PC-3 (cell line): ENCODE results near the gene DHRS7. TPM values are rescaled to one million over a fixed set of nuclear protein-coding genes. Genes with fewer than 3 reads are reported as not detected.

Source experiments
- ATAC-seq: fragments of 200-7000 bp; cut with Tn5 transposase; 2 replicates; pipeline ENCODE4 v1.9.1; 2020; ENCODE audit warnings: mild to moderate bottlenecking, moderate library complexity
- BruUV-seq: library from RNA; stranded (reverse); fragments of 400-500 nt; replicated peaks from 2 replicates; lab custom pipeline; 2021; lab: Mats Ljungman, UMichigan
- CTCF ChIA-PET: fragments of 300-600 bp; sonication (Branson Sonifier 250); formaldehyde crosslinking; loops from one replicate; lab custom pipeline; 2022; ENCODE audit warnings: antibody characterized with exemption; lab: Charles Lee
- POLR2A ChIA-PET: fragments of 300-600 bp; sonication (Branson Sonifier 250); formaldehyde crosslinking; loops from one replicate; lab custom pipeline; 2022; ENCODE audit warnings: antibody characterized with exemption; ENCODE audit not compliant: unreplicated experiment; lab: Charles Lee
- DNase-seq: peaks from one replicate; pipeline ENCODE4 v3.0.0-alpha.2; 2015
- H2AFZ ChIP-seq: fragments of 300-600 bp; sonication (generic); 2 replicates; pipeline ENCODE4 v1.6.0; 2016; ENCODE audit warnings: antibody characterized with exemption, low read length
- H3F3A ChIP-seq: fragments of 300-600 bp; sonication (generic); one replicate; pipeline ENCODE4 v1.6.0; 2017; ENCODE audit warnings: antibody characterized with exemption, low read length, control low read depth, mild to moderate bottlenecking; ENCODE audit not compliant: unreplicated experiment
- H3K27ac ChIP-seq: fragments of 300-600 bp; sonication (generic); 2 replicates; pipeline ENCODE4 v1.5.1; 2016; ENCODE audit warnings: mild to moderate bottlenecking, low read length
- H3K27me3 ChIP-seq: fragments of 300-600 bp; sonication (generic); 2 replicates; pipeline ENCODE4 v1.6.1; 2016; ENCODE audit warnings: low read length, mixed read lengths
- H3K36me3 ChIP-seq: fragments of 300-600 bp; sonication (generic); 2 replicates; pipeline ENCODE4 v1.6.1; 2016; ENCODE audit warnings: low read depth, mixed run types, low read length, mixed read lengths
- H3K4me1 ChIP-seq: fragments of 300-600 bp; sonication (generic); 2 replicates; pipeline ENCODE4 v1.5.1; 2016; ENCODE audit warnings: low read length; ENCODE audit not compliant: insufficient read depth
- H3K4me2 ChIP-seq: fragments of 300-600 bp; sonication (generic); 2 replicates; pipeline ENCODE4 v1.6.0; 2016; ENCODE audit warnings: low read length
- H3K4me3 ChIP-seq: fragments of 300-600 bp; sonication (generic); 2 replicates; pipeline ENCODE4 v1.5.1; 2016; ENCODE audit warnings: mild to moderate bottlenecking, low read length, mixed read lengths
- H3K79me2 ChIP-seq: fragments of 300-600 bp; sonication (generic); 2 replicates; pipeline ENCODE4 v1.6.1; 2017; ENCODE audit warnings: low read length, mixed read lengths
- H3K9ac ChIP-seq: fragments of 300-600 bp; sonication (generic); 2 replicates; pipeline ENCODE4 v1.6.0; 2016; ENCODE audit warnings: mild to moderate bottlenecking, low read length
- H3K9me2 ChIP-seq: fragments of 300-600 bp; sonication (generic); replicated peaks from 2 replicates; pipeline ENCODE4 v1.6.1; 2016; ENCODE audit warnings: mixed run types, low read length, mixed read lengths
- H3K9me3 ChIP-seq: fragments of 300-600 bp; sonication (generic); 2 replicates; pipeline ENCODE4 v1.6.1; 2016; ENCODE audit warnings: low read length, mixed read lengths
- H4K20me1 ChIP-seq: fragments of 300-600 bp; sonication (generic); 2 replicates; pipeline ENCODE4 v1.6.1; 2016; ENCODE audit warnings: low read length, mixed read lengths
- CTCF ChIP-seq: fragments of 300-600 bp; sonication (generic); conservative IDR thresholded peaks from 2 replicates; pipeline ENCODE4 v1.5.1; 2017; ENCODE audit warnings: antibody characterized with exemption, low read depth, mild to moderate bottlenecking, low read length
- EZH2 ChIP-seq: fragments of 300-600 bp; sonication (generic); IDR thresholded peaks from one replicate; pipeline ENCODE4 v1.6.1; 2017; ENCODE audit warnings: antibody characterized with exemption, mild to moderate bottlenecking, low read length; ENCODE audit not compliant: unreplicated experiment
- EZH2phosphoT487 ChIP-seq: fragments of 300-600 bp; sonication (generic); IDR thresholded peaks from 2 replicates; pipeline ENCODE4 v1.6.1; 2018; ENCODE audit warnings: mild to moderate bottlenecking, antibody characterized with exemption, low read length, borderline replicate concordance
- intact Hi-C: fragments of 100-400 bp; cut with micrococcal nuclease; formaldehyde crosslinking; loops from 2 replicates; pipeline ENCODE4 v1.9.0; 2023
- total RNA-seq: library from RNA; depleted of rRNA; stranded (reverse); fragments of >200 nt; gene quantifications from 2 replicates; pipeline ENCODE4 v1.2.3, GENCODE V29; 2014

DHRS7 gene
- total RNA-seq, 1 experiment from 2014 or later = 236 TPM

- no peak overlapping the region for H3K4me2 ChIP-seq
- H3K4me3 ChIP-seq = no peak overlapping the region
- no peak overlapping the region for H3K27ac ChIP-seq
- ATAC-seq (peak; percentile 35), DNase-seq (no peak)
- no peaks in the 10 kb centered on the region for H3K9me3 ChIP-seq
- peak; percentile 49 for TF ChIP-seq CTCF
- TF ChIP-seq EZH2 = no peak
- H3K9ac ChIP-seq = no peak overlapping the region
- no peak overlapping the region for H2AFZ ChIP-seq
- H3K36me3 ChIP-seq = no peaks in the 10 kb centered on the region
- no peaks in the 10 kb centered on the region for H3K79me2 ChIP-seq
- ChIA-PET CTCF (no interaction called here), POLR2A (interaction anchor here (0.8 kb wide), 1 partner anchor 54 kb away, joined by 11 read pairs; the partner anchor contains the start of gene PPM1A)
- peaks cover 3% of the 10 kb centered on the region for H3F3A ChIP-seq
- H3K9me2 ChIP-seq = no peaks in the 10 kb centered on the region
- intact Hi-C loops = loop anchor here (1.0 to 5.0 kb wide), 3 partner anchors 52 to 293 kb away; partner anchors contain the start of gene PPM1A
- BruUV-seq = no TSS peak
- peaks cover 26% of the 10 kb centered on the region for H3K4me1 ChIP-seq
- no peaks in the 10 kb centered on the region for H3K27me3 ChIP-seq
- H4K20me1 ChIP-seq = no peaks in the 10 kb centered on the region
Measured at GRCh38 chr14:60195179-60195810, 30.1 kb upstream of the DHRS7 start.

- no peaks in the 10 kb centered on the region for H4K20me1 ChIP-seq
- BruUV-seq = no TSS peak
- no peaks in the 10 kb centered on the region for H3K36me3 ChIP-seq
- no peak overlapping the region for H3K4me3 ChIP-seq
- no peak overlapping the region for H3K9ac ChIP-seq
- CTCF ChIA-PET = interaction anchor here (0.5 to 0.6 kb wide), 3 partner anchors 253 to 836 kb away, joined by 3 to 13 read pairs (median 4); no protein-coding TSS in a partner anchor
- H2AFZ ChIP-seq = no peak overlapping the region
- no peaks in the 10 kb centered on the region for H3K4me1 ChIP-seq
- no peak overlapping the region for H3K27ac ChIP-seq
- no peaks in the 10 kb centered on the region for H3K9me2 ChIP-seq
- POLR2A ChIA-PET = interaction anchor here (0.6 kb wide), 1 partner anchor 21 kb away, joined by 4 read pairs; no protein-coding TSS in a partner anchor
- no peak for TF ChIP-seq EZH2
- TF ChIP-seq EZH2phosphoT487 = no peak
- TF ChIP-seq CTCF = no peak
- H3K27me3 ChIP-seq = no peaks in the 10 kb centered on the region
- intact Hi-C loops = loop anchor here (5.0 kb wide), 2 partner anchors 142 to 162 kb away; no protein-coding TSS in a partner anchor
- DNase-seq (no peak), ATAC-seq (peak; percentile 29)
- no peak overlapping the region for H3K4me2 ChIP-seq
- no peaks in the 10 kb centered on the region for H3K79me2 ChIP-seq
- H3F3A ChIP-seq = no peaks in the 10 kb centered on the region
- H3K9me3 ChIP-seq = no peaks in the 10 kb centered on the region
Measured at GRCh38 chr14:60189923-60190840, 25.0 kb upstream of the DHRS7 start.
